HEK293T (cell line): ENCODE data around the gene PCDHGB7.
"Not testable (repeated sequence)": the region's sequence is repeated elsewhere in the genome, so short reads cannot be mapped to it uniquely, and the experiment has no call there.

Source experiments
- ARNT ChIP-seq: fragments of 450-650 bp; IDR thresholded peaks from 2 replicates; pipeline ENCODE4 v1.6.1; 2017; ENCODE audit warnings: mild to moderate bottlenecking
- CTBP1 ChIP-seq: fragments of 450-650 bp; IDR thresholded peaks from 2 replicates; pipeline ENCODE4 v1.6.1; 2016; ENCODE audit warnings: borderline replicate concordance
- ELF4 ChIP-seq: fragments of 450-650 bp; IDR thresholded peaks from 2 replicates; pipeline ENCODE4 v1.6.1; 2017; ENCODE audit warnings: antibody characterized with exemption
- FOXA1 ChIP-seq: fragments of 450-650 bp; IDR thresholded peaks from 2 replicates; pipeline ENCODE4 v1.6.1; 2016; ENCODE audit warnings: mild to moderate bottlenecking
- FOXK2 ChIP-seq: fragments of 450-650 bp; IDR thresholded peaks from 2 replicates; pipeline ENCODE4 v1.6.1; 2016; ENCODE audit warnings: mild to moderate bottlenecking
- FOXM1 ChIP-seq: fragments of 450-650 bp; IDR thresholded peaks from 2 replicates; pipeline ENCODE4 v1.6.1; 2017; ENCODE audit warnings: mild to moderate bottlenecking, borderline replicate concordance
- LEF1 ChIP-seq: fragments of 450-650 bp; IDR thresholded peaks from 2 replicates; pipeline ENCODE4 v1.6.1; 2017; ENCODE audit warnings: mild to moderate bottlenecking, borderline replicate concordance
- PKNOX1 ChIP-seq: fragments of 450-650 bp; IDR thresholded peaks from 2 replicates; pipeline ENCODE4 v1.6.1; 2016
- SP1 ChIP-seq: fragments of 450-650 bp; IDR thresholded peaks from 2 replicates; pipeline ENCODE4 v1.6.1; 2017
- SUZ12 ChIP-seq: fragments of 450-650 bp; IDR thresholded peaks from 2 replicates; pipeline ENCODE4 v1.6.1; 2016; ENCODE audit warnings: mild to moderate bottlenecking
- TARDBP ChIP-seq: fragments of 450-650 bp; IDR thresholded peaks from 2 replicates; pipeline ENCODE4 v1.6.1; 2016
- ZNF384 ChIP-seq: fragments of 450-650 bp; IDR thresholded peaks from 2 replicates; pipeline ENCODE4 v1.6.1; 2016

DNA sequence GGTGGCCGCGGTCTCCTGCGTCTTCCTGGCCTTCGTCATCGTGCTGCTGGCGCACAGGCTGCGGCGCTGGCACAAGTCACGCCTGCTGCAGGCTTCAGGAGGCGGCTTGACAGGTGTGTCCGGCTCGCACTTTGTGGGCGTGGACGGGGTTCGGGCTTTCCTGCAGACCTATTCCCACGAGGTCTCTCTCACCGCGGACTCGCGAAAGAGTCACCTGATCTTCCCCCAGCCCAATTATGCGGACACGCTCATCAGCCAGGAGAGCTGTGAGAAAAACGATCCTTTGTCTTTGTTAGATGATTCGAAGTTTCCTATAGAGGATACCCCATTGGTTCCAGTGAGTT, 2.2 kb upstream of the PCDHGB7 start:
- not testable (repeated sequence) for TF ChIP-seq FOXM1, PKNOX1, ARNT, SUZ12, CTBP1, TARDBP, FOXK2, FOXA1, ZNF384, LEF1, SP1, ELF4
